ENCODE results near the gene RGS12.

The RGS12 gene

GRCh38 chr4:3255611-3256186 lies 37.1 kb upstream of the RGS12 start:
- DNase-seq, result no peak

- no peak for DNase-seq
Measured at GRCh38 chr4:3256230-3257102, 36.4 kb upstream of the RGS12 start.

- no peak for DNase-seq
Measured at GRCh38 chr4:3257103-3257555, 35.7 kb upstream of the RGS12 start.

- DNase-seq, result no peak
Measured at GRCh38 chr4:3257556-3258482, 35.0 kb upstream of the RGS12 start.

GRCh38 chr4:3261411-3262207 lies 31.2 kb upstream of the RGS12 start:
- DNase-seq, result no peak

- no peak for DNase-seq
Measured at GRCh38 chr4:3262208-3263052, 30.4 kb upstream of the RGS12 start.

GRCh38 chr4:3263053-3263875 lies 29.6 kb upstream of the RGS12 start:
- no peak for DNase-seq

GRCh38 chr4:3263876-3264193 lies 29.0 kb upstream of the RGS12 start:
- DNase-seq, result no peak

GRCh38 chr4:3266076-3266475 lies 26.7 kb upstream of the RGS12 start:
- no peak for DNase-seq

- DNase-seq, result no peak
Measured at GRCh38 chr4:3267576-3268394, 25.0 kb upstream of the RGS12 start.

- no peak for DNase-seq
Measured at GRCh38 chr4:3268395-3269104, 24.3 kb upstream of the RGS12 start.

- no peak for DNase-seq
Measured at GRCh38 chr4:3269105-3269927, 23.5 kb upstream of the RGS12 start.

GRCh38 chr4:3269991-3270611 lies 22.7 kb upstream of the RGS12 start:
- no peak for DNase-seq

- DNase-seq, result no peak
Measured at GRCh38 chr4:3271131-3271530, 21.7 kb upstream of the RGS12 start.

GRCh38 chr4:3276986-3277385 lies 15.8 kb upstream of the RGS12 start:
- DNase-seq, result no peak

- no peak for DNase-seq
Measured at GRCh38 chr4:3280466-3280865, 12.4 kb upstream of the RGS12 start.

- DNase-seq, result no peak
Measured at GRCh38 chr4:3283483-3283882, 9.3 kb upstream of the RGS12 start.

- DNase-seq, result no peak
Measured at GRCh38 chr4:3283916-3284315, 8.9 kb upstream of the RGS12 start.
